Non-pigmented ciliary epithelial cell (primary cell): ENCODE data around the gene COA8.

ENCODE experiments used
- DNase-seq: peaks from one replicate; pipeline ENCODE4 v3.0.0-alpha.2; 2010; ENCODE audit warnings: low read depth

The COA8 gene

DNA sequence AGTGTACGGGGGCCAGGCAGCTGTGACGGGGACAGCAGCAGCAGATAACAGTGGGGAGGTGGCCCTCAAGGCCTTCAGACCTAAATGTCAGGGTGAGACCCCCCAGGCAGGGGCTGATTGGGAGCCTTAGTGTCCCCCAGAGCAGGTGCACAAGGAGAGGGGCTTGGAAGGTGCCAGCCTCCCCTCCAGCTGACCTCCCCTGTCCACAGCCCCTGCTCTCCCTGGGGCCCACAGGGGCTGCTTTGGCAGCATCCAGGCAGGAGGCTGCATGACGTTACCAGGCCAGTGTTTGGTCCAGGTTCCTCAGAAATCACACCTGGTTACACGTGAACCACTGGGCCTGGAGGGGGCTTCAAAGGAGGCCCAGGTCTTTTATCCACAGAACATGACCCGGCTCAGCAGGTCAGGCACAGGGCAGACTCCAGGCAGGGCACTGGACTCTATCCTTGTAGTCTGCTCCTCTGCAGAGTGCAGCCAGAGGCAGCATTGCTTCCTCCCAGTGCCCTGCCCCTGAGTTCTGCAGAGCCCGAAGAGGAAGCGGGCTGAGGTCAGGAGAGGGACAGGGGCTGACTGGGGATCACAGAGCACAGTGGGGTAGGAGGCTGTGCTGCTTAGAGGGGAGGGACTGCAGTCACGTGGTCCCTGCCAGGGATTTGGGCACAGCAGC lies 36.4 kb upstream of the COA8 start:
- no peak for DNase-seq

DNA sequence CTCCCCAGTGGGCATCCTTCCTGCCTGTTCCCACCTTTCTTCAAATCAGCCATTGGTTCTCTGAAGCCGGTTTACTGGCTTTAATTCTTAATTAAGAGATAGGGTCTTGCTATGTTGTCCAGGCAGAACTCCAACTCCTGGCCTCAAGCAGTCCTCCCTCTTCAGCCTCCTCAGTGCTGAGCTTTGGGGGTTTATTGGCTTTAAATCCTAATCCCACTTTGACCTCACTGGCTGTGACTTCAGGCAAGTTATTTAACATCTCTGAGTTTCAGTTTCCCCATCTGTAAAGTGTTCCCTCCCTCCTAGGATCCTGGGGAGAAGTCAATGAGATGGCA lies 35.9 kb upstream of the COA8 start:
- no peak for DNase-seq

DNA sequence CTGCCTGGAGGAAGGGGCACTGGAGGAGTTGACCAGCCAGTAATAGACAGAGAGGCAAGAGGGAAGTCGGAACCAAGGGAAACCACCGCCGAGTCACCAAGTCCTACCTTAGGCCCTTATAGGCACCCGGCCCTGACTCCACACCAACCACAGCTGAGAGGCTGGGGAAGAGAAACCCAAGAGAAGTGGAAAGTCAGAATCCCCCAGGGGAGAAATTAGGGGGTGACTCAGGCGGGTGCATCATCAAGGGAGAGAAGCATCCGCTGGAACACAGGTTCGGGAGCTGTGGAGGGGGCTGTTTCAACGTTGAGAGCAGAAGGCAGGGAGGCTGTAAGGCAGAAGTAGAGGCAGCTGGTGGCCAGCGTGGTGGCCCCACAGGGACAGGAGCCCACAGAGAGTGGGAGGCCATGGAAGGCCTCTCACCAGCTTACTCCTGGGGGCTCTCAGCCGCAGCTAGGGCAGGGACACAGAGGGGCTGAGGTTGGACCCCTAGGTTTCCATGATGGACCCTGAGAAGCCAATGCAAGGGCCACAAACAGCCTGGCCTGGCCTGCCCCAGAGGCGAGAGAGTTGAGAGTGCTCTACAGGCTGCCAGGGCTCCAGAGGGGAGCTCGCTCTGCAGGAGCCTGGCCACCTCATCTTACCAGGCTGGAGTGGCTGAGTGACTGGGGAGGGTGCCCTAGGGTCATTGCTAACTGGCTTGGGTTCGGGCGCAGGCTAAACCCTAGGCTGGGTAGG lies 35.2 kb upstream of the COA8 start:
- no peak for DNase-seq

DNA sequence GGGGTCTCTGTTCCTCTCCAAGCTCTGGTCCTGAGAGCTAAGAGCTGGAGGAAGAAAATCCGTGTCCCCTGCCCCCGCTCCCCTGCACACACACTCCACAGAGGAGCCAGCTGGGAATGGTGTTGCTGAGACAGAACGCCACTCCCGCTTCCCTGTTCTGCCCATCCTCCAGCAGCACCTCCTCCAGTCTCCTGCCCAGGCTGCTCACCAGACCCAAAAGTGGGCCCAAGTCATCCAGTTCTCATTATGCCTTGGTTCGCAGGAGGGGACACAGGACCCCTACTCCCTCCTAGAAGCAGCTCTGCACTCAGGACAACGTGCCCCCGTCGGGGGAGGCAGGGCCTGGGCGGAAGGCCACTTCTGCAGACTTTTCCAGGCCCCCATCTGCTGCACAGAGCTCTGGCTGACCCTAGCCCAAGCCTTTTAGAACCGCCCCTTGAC lies 34.6 kb upstream of the COA8 start:
- DNase-seq, result no peak

DNA sequence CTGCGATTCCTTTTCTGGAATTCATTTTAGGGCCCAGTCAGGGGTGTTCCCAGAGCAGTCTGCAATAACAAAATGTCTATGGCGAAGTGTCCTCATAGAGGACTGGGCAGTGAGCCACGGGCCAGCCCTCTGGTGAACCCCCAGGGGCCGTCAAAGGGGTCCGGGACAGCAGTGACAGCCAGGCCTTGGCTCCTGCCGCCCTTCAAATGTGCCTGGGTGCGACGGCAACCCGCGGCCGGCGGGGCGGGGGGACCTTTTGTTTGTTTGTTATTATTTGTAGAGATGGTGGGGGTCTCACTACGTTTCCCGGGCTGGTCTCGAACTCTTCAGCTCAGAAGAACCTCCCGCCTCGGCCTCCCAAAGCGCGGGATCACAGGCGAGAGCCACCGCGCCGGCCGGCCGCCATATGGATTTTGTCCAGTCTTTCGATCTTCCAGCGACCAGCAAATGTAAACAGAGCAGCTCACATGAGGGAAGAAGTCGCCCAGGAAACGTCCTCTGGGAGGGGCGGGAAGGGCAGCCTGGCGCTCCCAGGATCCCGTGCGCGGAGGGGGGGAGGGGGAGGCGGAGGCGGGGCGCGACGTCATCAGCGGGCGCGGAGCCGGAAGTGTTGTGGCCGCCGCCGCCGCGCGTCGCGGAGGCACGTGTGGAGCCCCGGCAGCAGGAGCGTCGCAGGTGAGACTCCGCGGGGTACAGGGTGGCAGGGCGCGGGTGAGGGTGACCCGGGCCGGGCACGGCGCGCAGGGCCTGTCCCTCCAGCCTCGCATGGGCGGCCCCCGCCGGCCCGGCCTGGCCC lies 34.0 kb upstream of the COA8 start, which contains the start of gene TRMT61A:
TRMT61A (plus strand) TSS at position 610 of the 796 bp plus-strand sequence. CDS start 783 bp downstream, outside the sequence.
- peak; percentile 51 for DNase-seq

DNA sequence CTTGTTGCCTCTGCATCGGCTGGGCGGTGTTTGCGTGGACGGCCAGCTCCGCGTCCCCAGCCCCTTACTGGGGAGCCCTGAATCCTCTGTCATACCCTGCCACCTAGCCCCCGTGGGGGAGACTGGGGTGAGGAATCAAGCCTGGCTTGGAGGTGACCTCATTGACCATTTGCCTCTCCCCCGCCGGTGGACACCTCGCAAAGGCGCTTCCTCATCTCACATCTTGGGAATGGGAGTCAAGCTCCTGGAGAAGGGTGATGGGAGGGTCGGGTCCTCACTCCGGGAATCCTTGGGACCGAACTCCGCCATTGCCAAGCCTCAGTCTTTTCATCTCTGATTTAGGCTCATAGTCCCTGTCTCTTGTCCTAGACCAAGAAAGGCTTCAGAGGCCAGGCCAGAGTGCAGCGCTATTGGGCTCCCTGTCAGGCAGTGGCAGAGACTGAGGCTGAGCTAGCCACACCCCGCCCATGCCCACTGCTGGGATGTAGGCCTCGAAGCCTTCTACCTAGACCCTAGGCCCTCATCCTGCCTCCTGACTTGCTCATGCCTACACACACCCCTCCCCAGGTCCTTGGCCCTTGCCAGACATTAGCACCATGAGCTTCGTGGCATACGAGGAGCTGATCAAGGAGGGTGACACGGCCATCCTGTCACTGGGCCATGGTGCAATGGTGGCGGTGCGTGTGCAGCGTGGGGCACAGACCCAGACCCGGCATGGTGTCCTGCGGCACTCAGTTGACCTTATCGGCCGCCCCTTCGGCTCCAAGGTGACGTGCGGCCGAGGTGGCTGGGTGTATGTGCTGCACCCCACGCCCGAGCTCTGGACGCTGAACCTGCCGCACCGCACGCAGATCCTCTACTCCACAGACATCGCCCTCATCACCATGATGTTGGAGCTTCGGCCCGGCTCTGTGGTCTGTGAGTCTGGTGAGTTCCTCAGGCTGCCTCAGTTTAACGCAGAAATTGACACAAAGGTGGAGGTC lies 33.1 kb upstream of the COA8 start:
- DNase-seq, result no peak

DNA sequence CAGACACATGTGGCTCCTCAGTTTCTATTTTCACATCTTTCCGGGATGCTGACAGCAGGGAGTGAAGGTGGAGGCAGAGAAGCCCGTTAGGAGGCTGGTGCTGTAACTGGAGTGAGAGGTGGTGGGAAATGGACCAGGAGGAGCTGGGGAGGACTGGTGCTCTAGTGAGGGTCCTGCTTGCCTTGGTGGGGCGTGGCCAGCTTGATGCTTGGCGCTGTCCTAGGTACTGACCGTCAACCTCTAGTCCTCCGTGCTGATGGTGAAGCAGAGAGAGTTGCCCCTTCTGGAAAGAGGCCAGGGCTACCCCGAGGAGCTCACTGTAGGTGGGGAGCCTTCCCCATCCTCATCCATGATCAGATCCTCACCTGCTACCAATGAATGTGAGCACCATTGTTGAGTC lies 32.4 kb upstream of the COA8 start:
- no peak for DNase-seq

DNA sequence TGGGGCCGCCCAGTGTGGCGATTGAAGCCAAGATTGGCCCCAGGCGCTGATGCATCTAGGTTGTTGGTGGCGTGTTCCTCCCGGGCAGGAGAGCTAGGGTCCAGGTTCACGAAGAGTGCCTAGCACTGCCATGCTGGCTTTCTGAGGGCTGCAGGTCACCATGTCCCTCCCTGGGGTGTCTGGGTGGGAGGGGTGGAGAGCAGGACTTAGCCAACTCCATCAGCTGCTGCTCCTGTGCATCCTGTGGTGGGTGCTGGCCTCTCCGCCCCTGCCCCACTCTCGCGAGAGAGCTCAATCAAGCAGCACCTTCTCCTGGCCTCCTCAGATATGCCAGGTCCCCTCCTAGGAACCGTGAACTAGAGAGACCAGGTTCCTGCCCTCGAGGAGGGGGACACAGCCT lies 31.9 kb upstream of the COA8 start:
- no peak for DNase-seq

DNA sequence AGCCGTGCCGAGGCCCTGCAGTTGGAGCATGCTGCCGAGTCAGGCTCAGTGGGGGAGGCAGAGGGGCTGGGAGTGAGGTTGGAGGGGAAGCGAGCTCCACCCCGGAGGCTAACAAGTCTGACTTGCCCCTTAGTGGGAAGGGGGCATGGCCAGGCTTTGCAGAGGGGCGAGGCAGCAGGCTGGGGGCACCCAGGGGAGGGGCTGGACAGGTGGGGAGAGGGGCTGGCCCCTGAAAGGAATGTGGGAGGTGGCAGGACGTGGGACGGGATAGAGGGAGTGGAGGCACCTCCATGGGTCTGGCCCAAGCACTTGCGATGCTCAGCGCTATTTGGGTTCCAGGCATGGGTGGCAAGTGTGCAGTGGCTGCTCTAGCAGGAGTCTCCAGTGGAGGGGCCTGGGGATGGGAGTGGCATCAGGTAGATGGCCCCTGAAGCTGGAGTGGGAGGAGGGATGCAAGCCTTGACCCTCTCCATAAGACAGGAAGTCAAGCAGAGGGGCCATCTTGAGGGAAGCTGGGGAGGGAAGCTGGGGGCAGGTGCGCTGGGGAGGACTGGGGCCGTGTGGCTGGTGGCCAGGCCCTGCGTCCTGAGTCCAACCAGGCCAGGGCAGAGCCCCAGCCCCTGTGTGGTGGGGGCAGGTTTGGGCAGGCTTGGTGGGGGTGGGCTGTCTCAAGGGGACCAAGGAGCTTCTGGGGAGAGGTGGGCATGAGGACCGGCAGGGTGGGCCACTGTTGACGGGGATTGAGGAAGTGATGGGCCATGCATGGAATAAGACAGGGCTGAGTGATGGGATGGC lies 31.1 kb upstream of the COA8 start:
- DNase-seq, result no peak

DNA sequence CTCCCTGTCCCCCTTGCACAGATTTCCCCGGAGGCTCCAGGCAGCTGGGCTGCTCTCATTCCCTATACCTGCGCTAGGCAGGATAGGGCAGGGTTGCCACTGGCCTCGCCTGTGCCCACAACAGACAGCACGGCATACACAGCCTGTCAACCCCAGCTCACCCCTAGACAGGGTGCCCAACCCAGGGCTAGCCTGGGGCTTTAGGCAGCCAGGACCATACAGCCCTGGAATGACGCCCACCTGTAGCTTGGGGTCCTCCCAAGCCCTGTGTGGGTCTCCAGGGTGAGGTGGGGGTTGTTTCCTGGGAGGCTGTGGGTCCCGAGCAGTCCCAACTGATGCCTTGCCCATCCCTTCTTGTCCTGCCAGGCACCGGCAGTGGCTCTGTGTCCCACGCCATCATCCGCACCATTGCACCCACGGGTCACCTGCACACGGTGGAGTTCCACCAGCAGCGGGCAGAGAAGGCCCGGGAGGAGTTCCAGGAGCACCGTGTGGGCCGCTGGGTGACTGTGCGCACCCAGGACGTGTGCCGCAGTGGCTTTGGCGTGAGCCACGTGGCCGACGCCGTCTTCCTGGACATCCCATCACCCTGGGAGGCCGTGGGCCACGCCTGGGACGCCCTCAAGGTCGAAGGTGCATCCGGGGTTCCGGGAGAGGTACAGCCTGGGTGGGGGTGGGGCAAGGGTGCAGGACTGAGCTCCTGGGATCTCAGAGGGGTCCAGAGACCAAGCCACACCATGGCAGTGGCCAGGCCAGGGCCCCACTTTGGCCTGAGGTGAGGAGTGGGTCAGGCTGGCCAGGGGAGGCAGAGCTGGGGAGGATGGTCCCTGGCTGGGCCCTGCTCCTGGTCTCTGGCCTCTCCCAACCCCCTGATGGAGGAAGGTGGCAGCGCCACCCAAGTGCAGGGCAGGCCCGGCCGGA lies 30.3 kb upstream of the COA8 start:
- no peak for DNase-seq

DNA sequence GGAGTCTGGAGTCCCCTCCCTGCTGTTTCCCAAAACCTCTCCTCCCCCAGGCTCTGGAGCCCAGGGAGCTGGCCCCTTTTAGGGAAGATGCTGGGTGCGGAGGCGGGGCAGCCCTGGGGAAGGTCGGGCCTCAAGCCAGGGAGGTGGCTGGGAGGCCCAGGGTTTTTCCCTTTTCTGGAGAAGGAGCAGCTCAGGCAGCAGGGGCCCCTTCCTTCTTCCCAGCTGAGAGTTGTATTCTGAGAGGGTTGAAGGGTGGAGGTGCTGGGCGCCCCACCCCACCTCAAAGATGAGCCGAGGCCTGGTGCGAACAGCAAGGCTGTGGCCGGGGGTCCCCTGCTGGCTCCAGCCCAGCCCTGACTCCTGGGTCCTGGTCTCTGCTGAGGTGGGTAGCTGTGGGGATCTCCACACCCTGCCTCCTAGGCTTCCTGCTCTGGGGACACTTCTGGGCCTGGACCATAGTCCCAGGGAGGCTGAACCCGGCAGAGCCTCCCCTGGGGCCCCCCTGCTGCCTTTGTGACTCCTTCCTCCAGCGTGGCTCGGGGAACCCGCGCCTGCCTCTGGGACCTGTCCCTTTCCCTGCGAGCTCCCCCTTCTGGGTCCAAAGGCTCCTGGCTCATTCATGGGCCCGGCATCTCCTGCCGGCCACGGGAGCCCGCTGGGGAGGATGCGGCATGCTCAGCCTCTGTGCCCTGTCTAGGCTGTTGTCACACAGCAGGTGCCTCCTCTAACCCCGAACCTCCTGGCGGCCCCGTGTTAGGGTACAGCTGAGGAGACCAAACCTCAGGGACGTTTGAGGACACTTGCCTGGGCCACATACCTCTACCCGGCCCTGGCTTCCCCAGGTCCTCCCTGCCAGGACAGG lies 29.4 kb upstream of the COA8 start:
- DNase-seq, result no peak

DNA sequence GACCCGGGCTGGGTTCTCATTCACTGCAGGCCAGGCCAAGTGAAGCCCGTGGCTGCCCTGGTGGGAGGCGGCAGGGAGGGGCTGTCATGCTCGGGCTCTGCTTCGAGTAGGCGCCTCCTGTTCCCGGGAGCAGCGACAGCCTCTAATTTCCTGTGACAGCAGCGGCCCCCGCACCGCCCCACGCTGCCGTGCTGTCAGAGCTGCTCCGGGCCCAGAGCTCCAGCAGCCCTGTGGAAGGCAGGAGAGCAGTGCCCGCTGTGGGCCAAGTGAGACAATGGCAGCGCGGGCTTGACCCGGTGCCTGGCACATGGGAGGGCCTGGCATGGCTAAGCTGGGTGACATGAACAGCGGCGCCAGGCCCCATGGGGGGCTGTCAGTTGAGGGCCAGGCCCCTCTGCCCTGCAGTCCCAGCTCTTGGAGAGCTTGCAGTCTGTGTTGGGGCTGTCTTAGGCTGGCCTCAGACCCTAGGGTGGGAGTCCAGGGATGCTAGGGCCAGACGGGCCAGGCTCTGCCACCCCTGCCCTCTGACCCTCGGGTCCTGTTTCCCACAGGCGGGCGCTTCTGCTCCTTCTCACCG lies 28.7 kb upstream of the COA8 start:
- no peak for DNase-seq

DNA sequence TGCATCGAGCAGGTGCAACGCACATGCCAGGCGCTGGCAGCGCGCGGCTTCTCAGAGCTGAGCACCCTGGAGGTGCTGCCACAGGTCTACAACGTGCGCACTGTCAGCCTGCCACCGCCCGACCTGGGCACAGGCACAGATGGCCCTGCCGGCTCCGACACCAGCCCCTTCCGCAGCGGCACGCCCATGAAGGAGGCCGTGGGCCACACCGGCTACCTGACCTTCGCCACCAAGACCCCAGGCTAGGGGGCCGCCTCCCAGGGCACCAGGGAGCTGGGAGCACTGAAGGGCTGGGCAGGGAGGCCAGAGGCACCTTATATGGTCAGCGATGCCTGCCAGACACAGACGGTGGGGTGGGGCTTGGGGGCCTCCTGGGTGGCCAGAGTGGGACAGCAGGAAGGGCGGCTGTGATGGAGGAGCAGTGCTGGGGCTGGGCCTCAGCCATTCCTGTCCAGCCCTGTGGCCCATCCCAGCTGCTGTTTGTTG lies 28.1 kb upstream of the COA8 start:
- DNase-seq, result no peak

DNA sequence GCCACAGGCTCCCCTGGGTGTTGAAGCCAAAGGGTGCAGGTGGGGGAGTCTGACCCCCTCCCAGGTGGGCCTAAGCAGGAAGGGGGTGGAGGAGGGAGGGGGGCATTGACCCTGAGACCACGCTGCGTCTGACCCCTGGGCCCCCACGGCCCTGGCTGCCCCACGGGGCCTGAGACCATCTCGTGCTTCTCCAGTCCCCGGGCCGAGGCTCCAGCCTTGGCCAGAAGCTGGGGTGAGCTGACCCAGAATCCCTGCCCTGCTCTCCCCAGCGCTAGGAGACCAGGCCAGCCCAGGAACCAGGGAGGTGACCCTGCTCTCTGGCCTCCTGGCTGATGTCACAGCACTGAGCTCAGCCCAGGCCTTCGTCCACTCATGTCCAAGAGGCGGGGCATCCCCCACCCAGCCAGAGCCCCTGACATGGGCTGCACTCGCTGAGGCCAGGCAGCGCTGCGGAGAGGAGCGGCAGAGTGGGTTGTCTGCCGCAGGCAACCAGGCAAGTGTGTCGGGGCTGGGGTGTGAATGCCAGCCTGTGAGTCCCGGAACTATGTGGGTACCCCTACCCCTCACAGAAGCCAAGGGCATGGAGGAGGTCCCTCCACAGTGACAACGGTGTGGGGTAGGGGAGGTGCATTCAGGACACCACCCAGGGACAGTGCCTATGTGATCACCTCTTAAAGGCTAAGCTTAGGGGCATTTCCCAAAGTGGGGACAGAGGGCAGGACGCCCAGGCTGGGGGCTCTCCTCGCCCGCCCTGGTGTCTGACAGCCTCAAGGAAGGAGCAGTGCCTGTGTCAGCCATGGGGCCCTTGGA lies 27.5 kb upstream of the COA8 start:
- no peak for DNase-seq

DNA sequence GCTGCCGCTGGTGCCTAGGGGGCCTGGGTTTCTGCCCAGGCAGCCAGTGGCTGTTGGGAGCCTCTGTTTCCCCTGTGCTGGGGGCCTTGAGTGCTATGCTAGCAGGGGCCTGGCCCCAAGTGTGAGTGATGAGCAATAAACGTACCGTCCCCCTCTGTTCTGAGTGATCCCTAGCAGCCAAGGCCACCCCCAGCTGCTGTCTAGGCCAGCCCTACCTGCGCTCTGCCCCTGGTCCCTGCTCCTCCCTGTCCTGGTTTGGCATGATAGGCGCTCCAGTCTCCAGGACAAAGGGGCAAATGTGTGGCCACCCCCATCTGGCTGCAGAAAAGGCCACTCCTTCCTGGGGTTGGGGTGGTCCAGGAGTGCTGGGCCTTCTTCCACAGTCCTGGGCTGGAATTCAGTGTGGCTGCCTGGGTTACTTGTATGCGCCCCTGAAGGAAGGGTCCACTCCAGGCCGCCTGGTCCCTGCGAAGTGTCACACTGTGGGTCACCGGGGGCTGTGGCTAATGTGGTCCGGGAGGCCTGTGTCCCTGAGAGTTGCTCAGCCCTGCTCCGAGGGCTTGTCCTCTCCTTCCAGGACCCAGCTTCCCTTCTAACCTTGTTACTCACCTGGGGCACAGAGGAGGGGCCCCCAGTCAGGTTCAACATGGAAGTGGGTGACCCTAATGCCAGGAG lies 26.7 kb upstream of the COA8 start:
- DNase-seq, result no peak

DNA sequence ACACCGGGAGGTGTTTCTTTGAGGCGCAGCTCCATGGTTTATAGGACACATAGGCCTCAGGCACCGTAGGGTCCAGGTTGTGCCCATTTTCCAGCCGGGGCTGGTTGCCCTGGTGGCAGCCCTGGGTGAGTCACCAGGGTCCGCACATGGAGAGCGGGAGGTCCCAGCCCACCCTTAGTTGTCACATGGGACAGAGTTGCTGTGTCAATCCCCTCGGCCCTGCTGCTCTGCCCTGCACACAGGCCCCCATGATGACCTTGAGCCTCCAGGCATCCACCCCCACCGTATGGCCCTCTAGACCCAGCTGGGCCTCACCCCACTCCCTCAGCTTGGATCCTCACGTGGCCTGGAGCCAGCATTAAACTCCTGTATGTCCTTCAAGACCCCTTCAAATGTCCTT lies 26.1 kb upstream of the COA8 start:
- DNase-seq, result no peak
